ENCODE measurements around the gene DACH1. TPM values are rescaled to one million over a fixed set of nuclear protein-coding genes. Genes with fewer than 3 reads are reported as not detected.

The DACH1 gene
- total RNA-seq, 1 experiment from 2014 or later = 0.31 TPM

DNA sequence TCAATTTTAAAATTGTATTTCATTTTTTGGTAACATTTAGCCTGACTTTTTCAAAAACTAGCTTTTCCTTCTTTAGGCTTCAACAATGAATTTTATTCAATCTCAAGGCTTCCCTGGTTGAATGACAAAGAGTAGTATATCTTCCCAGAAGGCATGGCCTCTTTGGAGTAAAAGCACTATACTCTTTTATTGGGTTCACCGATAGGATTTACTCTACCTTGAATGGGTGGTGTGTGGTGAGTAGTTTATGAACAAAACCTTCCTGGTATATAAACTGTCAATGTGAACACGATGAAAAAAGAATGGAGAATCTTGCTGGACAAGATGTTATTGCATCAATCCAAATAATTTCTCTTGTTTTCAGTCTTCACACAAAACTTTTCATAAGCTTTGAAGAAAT lies 167.7 kb downstream of the DACH1 start:
- no peak overlapping the region for H3K27ac Mint-ChIP-seq
- H3K4me3 Mint-ChIP-seq = no peak overlapping the region
- no peaks in the 10 kb centered on the region for H3K9me3 Mint-ChIP-seq
- TF ChIP-seq NR1H2 (CRISPR knock-in tag; IDR thresholded peaks at IDR 0.05) = no peak
- TF ChIP-seq MXD4 (CRISPR knock-in tag; IDR thresholded peaks at IDR 0.05; ENCODE audit: borderline replicate concordance) = no peak
- TF ChIP-seq ATF3 (CRISPR knock-in tag; conservative IDR thresholded peaks at IDR 0.05) = no peak
- no peak for TF ChIP-seq ETV6 (CRISPR knock-in tag; IDR thresholded peaks at IDR 0.05)
- no peak for TF ChIP-seq CBFB (CRISPR knock-in tag; IDR thresholded peaks at IDR 0.05; ENCODE audit: low read depth)
- no peak for TF ChIP-seq USF1 (CRISPR knock-in tag; IDR thresholded peaks at IDR 0.05)
- no peak for TF ChIP-seq SMAD3 (CRISPR knock-in tag; IDR thresholded peaks at IDR 0.05; ENCODE audit: borderline replicate concordance)
- TF ChIP-seq, protein P1, sequence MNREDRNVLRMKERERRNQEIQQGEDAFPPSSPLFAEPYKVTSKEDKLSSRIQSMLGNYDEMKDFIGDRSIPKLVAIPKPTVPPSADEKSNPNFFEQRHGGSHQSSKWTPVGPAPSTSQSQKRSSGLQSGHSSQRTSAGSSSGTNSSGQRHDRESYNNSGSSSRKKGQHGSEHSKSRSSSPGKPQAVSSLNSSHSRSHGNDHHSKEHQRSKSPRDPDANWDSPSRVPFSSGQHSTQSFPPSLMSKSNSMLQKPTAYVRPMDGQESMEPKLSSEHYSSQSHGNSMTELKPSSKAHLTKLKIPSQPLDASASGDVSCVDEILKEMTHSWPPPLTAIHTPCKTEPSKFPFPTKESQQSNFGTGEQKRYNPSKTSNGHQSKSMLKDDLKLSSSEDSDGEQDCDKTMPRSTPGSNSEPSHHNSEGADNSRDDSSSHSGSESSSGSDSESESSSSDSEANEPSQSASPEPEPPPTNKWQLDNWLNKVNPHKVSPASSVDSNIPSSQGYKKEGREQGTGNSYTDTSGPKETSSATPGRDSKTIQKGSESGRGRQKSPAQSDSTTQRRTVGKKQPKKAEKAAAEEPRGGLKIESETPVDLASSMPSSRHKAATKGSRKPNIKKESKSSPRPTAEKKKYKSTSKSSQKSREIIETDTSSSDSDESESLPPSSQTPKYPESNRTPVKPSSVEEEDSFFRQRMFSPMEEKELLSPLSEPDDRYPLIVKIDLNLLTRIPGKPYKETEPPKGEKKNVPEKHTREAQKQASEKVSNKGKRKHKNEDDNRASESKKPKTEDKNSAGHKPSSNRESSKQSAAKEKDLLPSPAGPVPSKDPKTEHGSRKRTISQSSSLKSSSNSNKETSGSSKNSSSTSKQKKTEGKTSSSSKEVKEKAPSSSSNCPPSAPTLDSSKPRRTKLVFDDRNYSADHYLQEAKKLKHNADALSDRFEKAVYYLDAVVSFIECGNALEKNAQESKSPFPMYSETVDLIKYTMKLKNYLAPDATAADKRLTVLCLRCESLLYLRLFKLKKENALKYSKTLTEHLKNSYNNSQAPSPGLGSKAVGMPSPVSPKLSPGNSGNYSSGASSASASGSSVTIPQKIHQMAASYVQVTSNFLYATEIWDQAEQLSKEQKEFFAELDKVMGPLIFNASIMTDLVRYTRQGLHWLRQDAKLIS (CRISPR knock-in tag; IDR thresholded peaks at IDR 0.05; ENCODE audit: borderline replicate concordance) = no peak
- TF ChIP-seq NFE2L1 (CRISPR knock-in tag; IDR thresholded peaks at IDR 0.05) = no peak
- TF ChIP-seq ZNF317 (CRISPR knock-in tag; IDR thresholded peaks at IDR 0.05; ENCODE audit: borderline replicate concordance, low read depth) = no peak
- no peak for TF ChIP-seq SP1 (CRISPR knock-in tag; conservative IDR thresholded peaks at IDR 0.05)
- no peak for TF ChIP-seq ZSCAN18 (CRISPR knock-in tag; IDR thresholded peaks at IDR 0.05)
- TF ChIP-seq, protein P2, sequence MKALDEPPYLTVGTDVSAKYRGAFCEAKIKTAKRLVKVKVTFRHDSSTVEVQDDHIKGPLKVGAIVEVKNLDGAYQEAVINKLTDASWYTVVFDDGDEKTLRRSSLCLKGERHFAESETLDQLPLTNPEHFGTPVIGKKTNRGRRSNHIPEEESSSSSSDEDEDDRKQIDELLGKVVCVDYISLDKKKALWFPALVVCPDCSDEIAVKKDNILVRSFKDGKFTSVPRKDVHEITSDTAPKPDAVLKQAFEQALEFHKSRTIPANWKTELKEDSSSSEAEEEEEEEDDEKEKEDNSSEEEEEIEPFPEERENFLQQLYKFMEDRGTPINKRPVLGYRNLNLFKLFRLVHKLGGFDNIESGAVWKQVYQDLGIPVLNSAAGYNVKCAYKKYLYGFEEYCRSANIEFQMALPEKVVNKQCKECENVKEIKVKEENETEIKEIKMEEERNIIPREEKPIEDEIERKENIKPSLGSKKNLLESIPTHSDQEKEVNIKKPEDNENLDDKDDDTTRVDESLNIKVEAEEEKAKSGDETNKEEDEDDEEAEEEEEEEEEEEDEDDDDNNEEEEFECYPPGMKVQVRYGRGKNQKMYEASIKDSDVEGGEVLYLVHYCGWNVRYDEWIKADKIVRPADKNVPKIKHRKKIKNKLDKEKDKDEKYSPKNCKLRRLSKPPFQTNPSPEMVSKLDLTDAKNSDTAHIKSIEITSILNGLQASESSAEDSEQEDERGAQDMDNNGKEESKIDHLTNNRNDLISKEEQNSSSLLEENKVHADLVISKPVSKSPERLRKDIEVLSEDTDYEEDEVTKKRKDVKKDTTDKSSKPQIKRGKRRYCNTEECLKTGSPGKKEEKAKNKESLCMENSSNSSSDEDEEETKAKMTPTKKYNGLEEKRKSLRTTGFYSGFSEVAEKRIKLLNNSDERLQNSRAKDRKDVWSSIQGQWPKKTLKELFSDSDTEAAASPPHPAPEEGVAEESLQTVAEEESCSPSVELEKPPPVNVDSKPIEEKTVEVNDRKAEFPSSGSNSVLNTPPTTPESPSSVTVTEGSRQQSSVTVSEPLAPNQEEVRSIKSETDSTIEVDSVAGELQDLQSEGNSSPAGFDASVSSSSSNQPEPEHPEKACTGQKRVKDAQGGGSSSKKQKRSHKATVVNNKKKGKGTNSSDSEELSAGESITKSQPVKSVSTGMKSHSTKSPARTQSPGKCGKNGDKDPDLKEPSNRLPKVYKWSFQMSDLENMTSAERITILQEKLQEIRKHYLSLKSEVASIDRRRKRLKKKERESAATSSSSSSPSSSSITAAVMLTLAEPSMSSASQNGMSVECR (CRISPR knock-in tag; IDR thresholded peaks at IDR 0.05; ENCODE audit: borderline replicate concordance) = no peak
- no peak for TF ChIP-seq JUN (CRISPR knock-in tag; IDR thresholded peaks at IDR 0.05)
- H3K36me3 Mint-ChIP-seq = no peaks in the 10 kb centered on the region
- H3K27me3 Mint-ChIP-seq (ENCODE audit: low read depth) = no peaks in the 10 kb centered on the region; the same call in 1 of the 2 replicates
- ChIA-PET CTCF (no interaction called here), POLR2A (no interaction called here)
- DNase-seq (ENCODE audit: low spot score) (no peak), ATAC-seq (no peak)
- peaks cover 11% of the 10 kb centered on the region for H3K4me1 Mint-ChIP-seq

GRCh38 chr13:71695662-71696061 lies 171.3 kb downstream of the DACH1 start:
- CTCF ChIA-PET = no interaction called here
- Mint-ChIP-seq H3K36me3 (no peaks in the 10 kb centered on the region), H3K9me3 (no peaks in the 10 kb centered on the region), H3K27me3 (ENCODE audit: low read depth) (peaks cover 4% of the 10 kb centered on the region), H3K4me1 (peaks cover 7% of the 10 kb centered on the region), H3K4me3 (no peak overlapping the region), H3K27ac (no peak overlapping the region)
- no peak for DNase-seq (ENCODE audit: low spot score)
- no peak for ATAC-seq
- POLR2A ChIA-PET = no interaction called here
- no peak for TF ChIP-seq GABPB1 (CRISPR knock-in tag; IDR thresholded peaks at IDR 0.05)
- TF ChIP-seq, protein P3, sequence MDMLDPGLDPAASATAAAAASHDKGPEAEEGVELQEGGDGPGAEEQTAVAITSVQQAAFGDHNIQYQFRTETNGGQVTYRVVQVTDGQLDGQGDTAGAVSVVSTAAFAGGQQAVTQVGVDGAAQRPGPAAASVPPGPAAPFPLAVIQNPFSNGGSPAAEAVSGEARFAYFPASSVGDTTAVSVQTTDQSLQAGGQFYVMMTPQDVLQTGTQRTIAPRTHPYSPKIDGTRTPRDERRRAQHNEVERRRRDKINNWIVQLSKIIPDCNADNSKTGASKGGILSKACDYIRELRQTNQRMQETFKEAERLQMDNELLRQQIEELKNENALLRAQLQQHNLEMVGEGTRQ (CRISPR knock-in tag; IDR thresholded peaks at IDR 0.05) = no peak
- TF ChIP-seq ZNF423 (CRISPR knock-in tag; IDR thresholded peaks at IDR 0.05) = no peak
- no peak for TF ChIP-seq CTCF (IDR thresholded peaks at IDR 0.05)
- no peak for TF ChIP-seq MXD4 (CRISPR knock-in tag; IDR thresholded peaks at IDR 0.05; ENCODE audit: borderline replicate concordance)
- TF ChIP-seq CBFB (CRISPR knock-in tag; IDR thresholded peaks at IDR 0.05; ENCODE audit: low read depth) = no peak
- no peak for TF ChIP-seq TEAD4 (CRISPR knock-in tag; IDR thresholded peaks at IDR 0.05)
- TF ChIP-seq ZNF138 (CRISPR knock-in tag; conservative IDR thresholded peaks at IDR 0.05) = no peak
- TF ChIP-seq ZSCAN18 (CRISPR knock-in tag; IDR thresholded peaks at IDR 0.05) = no peak
- no peak for TF ChIP-seq PRRX2 (CRISPR knock-in tag; IDR thresholded peaks at IDR 0.05)
